ENCODE results near the gene TAF4B. TPM values are rescaled to one million over a fixed set of nuclear protein-coding genes. Genes with fewer than 3 reads are reported as not detected.

Gene TAF4B
- total RNA-seq, 1 donor from 2014 or later, result 2.3 TPM

DNA sequence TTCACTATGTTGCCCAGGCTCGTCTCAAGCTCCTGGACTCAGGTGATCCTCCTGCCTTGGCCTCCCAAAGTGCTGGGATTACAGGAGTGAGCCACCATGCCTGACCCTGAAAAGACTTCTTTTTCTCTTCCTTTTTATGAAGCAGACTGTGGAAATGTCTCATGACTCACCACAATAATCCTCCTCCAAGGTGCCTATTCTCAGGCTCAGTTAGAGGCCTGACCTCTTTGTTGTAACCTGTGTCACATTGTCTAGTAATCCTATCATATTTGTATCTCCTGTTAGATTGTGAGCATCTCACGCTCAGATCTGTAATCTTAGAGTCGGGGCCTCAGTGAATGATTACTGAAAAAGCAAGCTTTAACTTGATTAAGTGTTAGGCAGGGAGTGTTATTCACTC lies 18.3 kb upstream of the TAF4B start:
- no peaks in the 10 kb centered on the region for H3K36me3 Mint-ChIP-seq (ENCODE audit: unreplicated experiment)
- no peak overlapping the region for H3K4me3 Mint-ChIP-seq (ENCODE audit: unreplicated experiment)
- no peak for DNase-seq (ENCODE audit: extremely low spot score, unreplicated experiment)
- TF ChIP-seq, protein P1, sequence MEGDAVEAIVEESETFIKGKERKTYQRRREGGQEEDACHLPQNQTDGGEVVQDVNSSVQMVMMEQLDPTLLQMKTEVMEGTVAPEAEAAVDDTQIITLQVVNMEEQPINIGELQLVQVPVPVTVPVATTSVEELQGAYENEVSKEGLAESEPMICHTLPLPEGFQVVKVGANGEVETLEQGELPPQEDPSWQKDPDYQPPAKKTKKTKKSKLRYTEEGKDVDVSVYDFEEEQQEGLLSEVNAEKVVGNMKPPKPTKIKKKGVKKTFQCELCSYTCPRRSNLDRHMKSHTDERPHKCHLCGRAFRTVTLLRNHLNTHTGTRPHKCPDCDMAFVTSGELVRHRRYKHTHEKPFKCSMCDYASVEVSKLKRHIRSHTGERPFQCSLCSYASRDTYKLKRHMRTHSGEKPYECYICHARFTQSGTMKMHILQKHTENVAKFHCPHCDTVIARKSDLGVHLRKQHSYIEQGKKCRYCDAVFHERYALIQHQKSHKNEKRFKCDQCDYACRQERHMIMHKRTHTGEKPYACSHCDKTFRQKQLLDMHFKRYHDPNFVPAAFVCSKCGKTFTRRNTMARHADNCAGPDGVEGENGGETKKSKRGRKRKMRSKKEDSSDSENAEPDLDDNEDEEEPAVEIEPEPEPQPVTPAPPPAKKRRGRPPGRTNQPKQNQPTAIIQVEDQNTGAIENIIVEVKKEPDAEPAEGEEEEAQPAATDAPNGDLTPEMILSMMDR (IDR thresholded peaks at IDR 0.05), result no peak
- no peaks in the 10 kb centered on the region for H3K9me3 Mint-ChIP-seq (ENCODE audit: unreplicated experiment)
- H3K27me3 Mint-ChIP-seq (ENCODE audit: unreplicated experiment), result peaks cover 7% of the 10 kb centered on the region
- no peaks in the 10 kb centered on the region for H3K4me1 Mint-ChIP-seq (ENCODE audit: unreplicated experiment)
- no peak overlapping the region for H3K27ac Mint-ChIP-seq (ENCODE audit: unreplicated experiment)

DNA sequence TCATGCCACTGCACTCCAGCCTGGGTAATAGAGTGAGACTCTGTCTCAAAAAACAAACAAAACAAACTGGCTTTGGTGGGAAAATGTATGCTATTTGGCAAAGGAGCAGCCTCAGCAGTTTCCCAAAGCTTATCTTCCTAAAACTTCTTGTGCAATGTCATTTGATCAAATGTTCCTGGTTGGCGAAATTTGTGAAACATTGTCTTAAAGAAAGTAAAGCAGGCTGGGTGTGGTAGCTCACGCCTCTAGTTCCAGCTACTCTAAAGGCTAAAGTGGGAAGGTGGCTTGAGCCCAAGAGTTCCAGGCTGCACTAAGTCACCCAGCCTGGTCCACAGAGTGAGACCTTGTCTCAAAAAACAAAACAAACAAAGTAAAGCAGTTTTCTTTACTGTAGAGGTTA lies 17.3 kb upstream of the TAF4B start:
- H3K9me3 Mint-ChIP-seq (ENCODE audit: unreplicated experiment), result no peaks in the 10 kb centered on the region
- H3K4me1 Mint-ChIP-seq (ENCODE audit: unreplicated experiment), result no peaks in the 10 kb centered on the region
- DNase-seq (ENCODE audit: extremely low spot score, unreplicated experiment), result no peak
- H3K27me3 Mint-ChIP-seq (ENCODE audit: unreplicated experiment), result peaks cover 7% of the 10 kb centered on the region
- no peak overlapping the region for H3K27ac Mint-ChIP-seq (ENCODE audit: unreplicated experiment)
- TF ChIP-seq, protein P1 (IDR thresholded peaks at IDR 0.05), result no peak
- H3K4me3 Mint-ChIP-seq (ENCODE audit: unreplicated experiment), result no peak overlapping the region
- H3K36me3 Mint-ChIP-seq (ENCODE audit: unreplicated experiment), result no peaks in the 10 kb centered on the region

DNA sequence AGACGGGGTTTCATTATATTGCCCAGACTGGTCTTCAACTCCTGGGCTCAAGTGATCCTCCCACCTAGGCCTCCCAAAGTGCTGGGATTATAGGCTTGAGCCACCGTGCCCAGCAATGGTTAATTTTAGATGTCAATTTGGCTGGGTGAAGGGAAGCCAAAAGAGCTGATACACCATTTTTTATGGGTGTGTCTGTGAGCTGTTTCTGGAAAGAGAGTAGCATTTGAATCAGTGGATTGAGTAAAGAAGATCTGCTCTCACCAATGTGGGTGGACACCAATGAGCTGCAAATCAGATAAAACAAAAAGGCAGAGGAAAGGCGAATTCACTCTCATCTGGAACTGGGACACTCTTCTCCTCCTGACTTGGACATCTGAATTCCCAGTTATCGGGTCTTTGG lies 16.1 kb upstream of the TAF4B start:
- Mint-ChIP-seq H3K27me3 (ENCODE audit: unreplicated experiment) (peaks cover 12% of the 10 kb centered on the region), H3K4me3 (ENCODE audit: unreplicated experiment) (no peak overlapping the region), H3K4me1 (ENCODE audit: unreplicated experiment) (no peaks in the 10 kb centered on the region), H3K27ac (ENCODE audit: unreplicated experiment) (no peak overlapping the region), H3K9me3 (ENCODE audit: unreplicated experiment) (no peaks in the 10 kb centered on the region), H3K36me3 (ENCODE audit: unreplicated experiment) (no peaks in the 10 kb centered on the region)
- DNase-seq (ENCODE audit: extremely low spot score, unreplicated experiment), result no peak
- TF ChIP-seq, protein P1 (IDR thresholded peaks at IDR 0.05), result no peak

DNA sequence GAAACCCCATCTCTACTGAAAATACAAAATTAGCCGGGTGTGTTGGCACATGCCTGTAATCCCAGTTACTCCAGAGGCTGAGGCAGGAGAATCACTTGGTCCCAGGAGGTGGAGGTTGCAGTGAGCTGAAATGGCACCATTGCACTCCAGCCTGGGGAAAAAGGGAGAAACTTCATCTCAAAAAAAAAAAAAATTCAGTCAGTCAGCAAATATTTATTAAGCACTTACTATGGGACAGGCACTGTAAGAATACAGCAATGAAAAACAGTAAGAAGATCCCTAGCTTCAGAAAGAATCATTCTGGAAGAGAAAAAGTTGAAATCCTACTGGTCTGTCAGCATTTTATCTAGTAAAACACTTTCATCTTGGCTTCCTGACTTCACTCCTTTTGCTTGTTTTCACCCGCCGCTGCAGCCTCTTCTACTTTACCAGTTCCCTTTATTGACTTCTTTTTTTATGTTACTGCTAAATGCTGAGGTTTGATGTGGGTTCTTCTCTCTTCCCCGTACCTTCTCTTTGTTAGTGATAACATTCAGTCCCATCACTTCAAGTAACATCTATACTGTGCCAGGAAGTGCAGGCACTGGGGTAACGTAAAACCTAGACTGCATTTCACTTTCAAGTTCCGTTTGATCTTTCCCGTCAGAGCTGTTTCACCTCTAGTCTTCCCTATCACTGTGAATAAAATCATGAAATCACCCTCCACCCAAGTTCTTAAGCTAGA lies 10.8 kb upstream of the TAF4B start:
- no peaks in the 10 kb centered on the region for H3K9me3 Mint-ChIP-seq (ENCODE audit: unreplicated experiment)
- DNase-seq (ENCODE audit: extremely low spot score, unreplicated experiment), result peak; percentile 23
- H3K4me3 Mint-ChIP-seq (ENCODE audit: unreplicated experiment), result no peak overlapping the region
- peaks cover 25% of the 10 kb centered on the region for H3K27me3 Mint-ChIP-seq (ENCODE audit: unreplicated experiment)
- no peak overlapping the region for H3K27ac Mint-ChIP-seq (ENCODE audit: unreplicated experiment)
- H3K36me3 Mint-ChIP-seq (ENCODE audit: unreplicated experiment), result no peaks in the 10 kb centered on the region
- H3K4me1 Mint-ChIP-seq (ENCODE audit: unreplicated experiment), result no peaks in the 10 kb centered on the region
- TF ChIP-seq, protein P1 (IDR thresholded peaks at IDR 0.05), result no peak

DNA sequence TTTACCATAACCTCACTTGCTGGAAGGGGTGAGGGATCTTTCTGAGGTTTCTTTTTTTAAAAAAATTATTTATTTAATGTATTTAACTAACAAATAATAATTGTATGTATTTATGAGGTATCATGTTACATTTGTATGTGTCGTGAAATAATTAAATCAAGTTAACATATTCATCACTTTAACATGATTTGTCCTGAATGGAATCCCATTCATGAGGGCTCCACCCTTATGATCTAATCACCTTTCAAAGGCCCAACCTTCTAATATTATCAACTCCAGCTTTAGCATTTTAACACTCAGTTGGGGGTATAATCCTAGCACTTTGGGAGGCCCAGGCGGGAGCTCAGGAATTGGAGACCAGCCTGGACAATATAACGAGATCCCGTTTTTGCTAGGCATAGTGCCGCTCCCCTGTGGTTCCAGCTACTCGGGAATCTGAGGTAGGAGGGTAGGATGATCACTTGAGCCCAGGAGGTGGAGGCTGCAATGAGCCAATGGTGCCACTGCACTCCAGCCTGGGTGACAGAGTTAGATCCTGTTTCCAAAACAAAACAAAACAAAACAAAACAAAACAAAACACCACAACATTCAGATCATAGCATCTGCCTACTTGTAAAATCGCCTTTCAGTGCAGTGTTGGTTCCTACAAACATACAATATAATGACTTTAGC lies 1.1 kb upstream of the TAF4B start:
- Mint-ChIP-seq H3K27ac (ENCODE audit: unreplicated experiment) (no peak overlapping the region), H3K4me1 (ENCODE audit: unreplicated experiment) (peaks cover 15% of the 10 kb centered on the region), H3K9me3 (ENCODE audit: unreplicated experiment) (no peaks in the 10 kb centered on the region), H3K4me3 (ENCODE audit: unreplicated experiment) (peak overlapping the region; percentile 89), H3K27me3 (ENCODE audit: unreplicated experiment) (peaks cover 33% of the 10 kb centered on the region), H3K36me3 (ENCODE audit: unreplicated experiment) (no peaks in the 10 kb centered on the region)
- DNase-seq (ENCODE audit: extremely low spot score, unreplicated experiment), result no peak
- TF ChIP-seq, protein P1 (IDR thresholded peaks at IDR 0.05), result no peak

Data from osteocyte (in vitro differentiated cells).